Esophagus muscularis mucosa (tissue), 4 donors: Measurements from ENCODE around the gene QSOX2. TPM values are rescaled to one million over a fixed set of nuclear protein-coding genes. Genes with fewer than 3 reads are reported as not detected.

ENCODE experiments used
- DNase-seq: peaks from one replicate; pipeline ENCODE4 v3.0.0-alpha.2; 2017; ENCODE audit errors: extremely low spot score
- H3K27ac ChIP-seq, 4 donors: fragments of 200-600 bp; sonication (generic); replicated peaks in 1 of 4; 1 replicate in 3 of 4; 2 replicates in 1 of 4; pipeline ENCODE4 v1.5.1; 2016 to 2019; ENCODE audit warnings: mild to moderate bottlenecking in 1 of 4
- H3K27me3 ChIP-seq, 4 donors: fragments of 200-600 bp; sonication (generic); one replicate each; pipeline versions ENCODE4 v1.5.1 to v1.6.0; 2016 to 2019
- H3K36me3 ChIP-seq, 4 donors: fragments of 200-600 bp; sonication (generic); one replicate each; pipeline ENCODE4 v1.5.1; 2016 to 2019
- H3K4me1 ChIP-seq, 4 donors: fragments of 200-600 bp; sonication (generic); one replicate each; pipeline ENCODE4 v1.5.1; 2016 to 2019
- H3K4me3 ChIP-seq, 4 donors: fragments of 200-600 bp; sonication (generic); 1 replicate in 2 of 4; 2 replicates in 2 of 4; pipeline ENCODE4 v1.5.1; 2016 to 2019; ENCODE audit warnings: mild to moderate bottlenecking in 4 of 4, moderate library complexity in 1 of 4
- H3K9me3 ChIP-seq, 4 donors: fragments of 200-600 bp; sonication (generic); 1 replicate in 3 of 4; 2 replicates in 1 of 4; pipeline ENCODE4 v1.5.1; 2016 to 2019
- EP300 ChIP-seq: sonication (generic); formaldehyde crosslinking; IDR thresholded peaks from one replicate; pipeline ENCODE4 v1.6.1; 2017; ENCODE audit warnings: antibody characterized with exemption
- POLR2A ChIP-seq: fragments of 450-650 bp; IDR thresholded peaks from one replicate; pipeline ENCODE4 v1.6.1; 2017; ENCODE audit warnings: antibody characterized with exemption, moderate library complexity, mild to moderate bottlenecking, low read depth
- POLR2AphosphoS5 ChIP-seq, 2 donors: sonication (generic); formaldehyde crosslinking; IDR thresholded peaks; one replicate each; pipeline ENCODE4 v1.6.1; 2017; ENCODE audit warnings: antibody characterized with exemption in 2 of 2
- WGBS: methylation state at CpG from one replicate; pipeline ENCODE4 v1.1.5; 2018; 5-methylcytosine and 5-hydroxymethylcytosine counted together
- intact Hi-C: fragments of 100-400 bp; cut with DNase I; formaldehyde crosslinking; loops from one replicate; pipeline ENCODE4 v1.15.1; 2023
- total RNA-seq, 4 donors: library from RNA; depleted of rRNA; stranded (reverse); fragments of >200 nt; gene quantifications; one replicate each; pipeline versions ENCODE4 v1.1.0 to v1.2.1, GENCODE V29; 2016
- TF ChIP-seq, protein P1 (sequence below), 3 experiments: fragments of 200-600 bp in 2 of 3; fragments of 450-650 bp in 1 of 3; sonication (generic) in 2 of 3; IDR thresholded peaks; one replicate each; pipeline ENCODE4 v1.5.1; 2017 to 2019; ENCODE audit warnings: antibody characterized with exemption in 3 of 3, mild to moderate bottlenecking in 2 of 3, moderate library complexity in 1 of 3

Gene QSOX2
- total RNA-seq, 4 donors from 2014 or later = 5.4 to 7.6 (median 6.3) TPM

DNA sequence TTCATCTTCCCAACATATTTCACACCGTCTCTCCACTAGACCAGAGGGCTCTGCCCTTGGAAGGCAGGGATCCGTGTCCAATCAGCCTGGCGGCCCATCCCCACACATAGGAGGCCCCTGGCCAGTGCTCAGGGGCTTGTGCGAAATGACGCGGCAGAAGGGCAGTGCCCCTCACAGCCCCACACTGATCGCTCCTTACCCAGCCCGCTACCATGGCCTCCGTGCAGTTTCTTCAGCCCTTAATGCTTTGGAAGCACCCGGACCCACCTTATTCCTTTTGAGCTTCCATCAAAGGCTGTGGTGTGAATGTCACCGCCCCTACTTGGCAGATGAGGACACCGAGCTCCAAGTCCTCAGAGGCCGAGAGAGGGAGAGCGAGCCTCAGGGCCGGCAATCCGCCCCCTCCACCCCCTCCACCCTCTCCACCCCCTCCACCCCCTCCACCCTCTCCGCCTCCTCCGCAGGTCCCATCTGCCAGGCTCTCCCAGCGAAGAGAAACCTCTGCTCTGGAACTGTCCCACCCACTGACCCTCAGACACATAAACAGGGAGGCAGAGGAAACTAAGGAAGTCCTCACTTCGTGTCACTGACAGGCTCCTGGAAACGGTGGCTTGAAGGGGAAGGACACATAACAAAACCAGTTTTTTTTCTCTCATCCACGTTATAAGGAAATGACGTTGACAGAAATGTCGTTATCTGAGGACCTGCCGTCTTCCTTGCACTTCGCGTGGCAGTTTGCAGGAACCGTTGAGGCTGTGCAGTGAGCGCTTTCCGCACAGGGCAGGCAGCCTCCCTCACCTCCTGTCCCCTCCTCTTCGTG is 13.9 kb downstream of the QSOX2 start:
- no peak overlapping the region for H3K4me3 ChIP-seq
- H3K36me3 ChIP-seq = peaks cover 5 to 35% (median 24%) of the 10 kb centered on the region in 4 donors
- H3K9me3 ChIP-seq = no peaks in the 10 kb centered on the region
- no peak for TF ChIP-seq POLR2AphosphoS5 (IDR thresholded peaks at IDR 0.05)
- TF ChIP-seq EP300 = no peak
- TF ChIP-seq POLR2A = no peak
- TF ChIP-seq, protein P1, sequence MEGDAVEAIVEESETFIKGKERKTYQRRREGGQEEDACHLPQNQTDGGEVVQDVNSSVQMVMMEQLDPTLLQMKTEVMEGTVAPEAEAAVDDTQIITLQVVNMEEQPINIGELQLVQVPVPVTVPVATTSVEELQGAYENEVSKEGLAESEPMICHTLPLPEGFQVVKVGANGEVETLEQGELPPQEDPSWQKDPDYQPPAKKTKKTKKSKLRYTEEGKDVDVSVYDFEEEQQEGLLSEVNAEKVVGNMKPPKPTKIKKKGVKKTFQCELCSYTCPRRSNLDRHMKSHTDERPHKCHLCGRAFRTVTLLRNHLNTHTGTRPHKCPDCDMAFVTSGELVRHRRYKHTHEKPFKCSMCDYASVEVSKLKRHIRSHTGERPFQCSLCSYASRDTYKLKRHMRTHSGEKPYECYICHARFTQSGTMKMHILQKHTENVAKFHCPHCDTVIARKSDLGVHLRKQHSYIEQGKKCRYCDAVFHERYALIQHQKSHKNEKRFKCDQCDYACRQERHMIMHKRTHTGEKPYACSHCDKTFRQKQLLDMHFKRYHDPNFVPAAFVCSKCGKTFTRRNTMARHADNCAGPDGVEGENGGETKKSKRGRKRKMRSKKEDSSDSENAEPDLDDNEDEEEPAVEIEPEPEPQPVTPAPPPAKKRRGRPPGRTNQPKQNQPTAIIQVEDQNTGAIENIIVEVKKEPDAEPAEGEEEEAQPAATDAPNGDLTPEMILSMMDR (IDR thresholded peaks at IDR 0.05) = no peak
- DNase-seq = no peak
- WGBS = 80% methylated on average over 27 of the region's 31 CpGs
- no peaks in the 10 kb centered on the region for H3K27me3 ChIP-seq
- no peaks in the 10 kb centered on the region for H3K4me1 ChIP-seq
- intact Hi-C loops = no loop called here
- H3K27ac ChIP-seq = no peak overlapping the region

DNA sequence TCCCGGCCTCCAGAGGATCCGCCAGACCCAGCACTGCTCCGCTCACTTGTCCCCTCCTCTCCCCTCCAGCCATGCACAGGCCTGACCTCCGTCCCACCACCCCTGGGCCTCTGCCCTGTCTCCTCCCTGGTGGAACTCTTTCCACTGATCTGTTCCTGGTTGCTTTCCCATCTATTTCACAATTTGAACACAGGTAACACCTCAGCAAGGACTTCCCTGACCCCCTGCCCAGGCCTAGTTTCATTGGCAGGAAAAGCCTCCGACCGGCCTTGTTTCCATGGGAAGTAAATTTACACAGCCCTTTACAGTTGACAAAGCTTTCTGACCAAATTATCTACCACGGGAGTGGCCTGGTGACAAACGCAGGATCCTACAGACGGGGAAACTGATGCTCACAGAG is 14.8 kb downstream of the QSOX2 start:
- H3K27ac ChIP-seq = no peak overlapping the region
- intact Hi-C loops = no loop called here
- H3K27me3 ChIP-seq = no peaks in the 10 kb centered on the region
- peaks cover 0 to 26% (median 17%) of the 10 kb centered on the region in 4 donors for H3K36me3 ChIP-seq
- H3K4me1 ChIP-seq = no peaks in the 10 kb centered on the region
- 96% methylated on average over 9 of the region's 9 CpGs for WGBS
- no peaks in the 10 kb centered on the region for H3K9me3 ChIP-seq
- DNase-seq = no peak
- TF ChIP-seq, protein P1 (IDR thresholded peaks at IDR 0.05) = no peak
- no peak for TF ChIP-seq POLR2A
- no peak for TF ChIP-seq EP300
- TF ChIP-seq POLR2AphosphoS5 (IDR thresholded peaks at IDR 0.05) = no peak
- no peak overlapping the region for H3K4me3 ChIP-seq

DNA sequence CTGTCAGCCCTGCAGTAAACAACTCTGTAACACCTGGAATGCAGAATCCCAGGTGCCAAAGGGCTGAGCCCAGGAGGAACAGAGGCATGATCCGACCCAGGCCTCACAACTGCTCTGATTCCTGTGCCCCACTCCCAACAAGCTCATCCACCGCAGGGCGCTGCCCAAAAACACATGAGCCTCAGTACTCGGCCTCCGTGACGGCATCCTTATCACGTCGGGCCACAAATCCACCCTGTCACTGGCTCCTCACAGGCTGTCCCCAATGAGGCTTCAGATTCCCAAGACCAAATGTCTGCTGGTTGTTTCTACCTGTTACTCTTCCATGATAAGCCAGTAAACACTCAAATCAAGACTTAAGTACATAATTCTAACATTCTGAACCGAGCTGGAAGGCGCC is 15.2 kb downstream of the QSOX2 start:
- TF ChIP-seq POLR2A (no peak), EP300 (no peak), POLR2AphosphoS5 (IDR thresholded peaks at IDR 0.05) (no peak)
- TF ChIP-seq, protein P1 (IDR thresholded peaks at IDR 0.05) = no peak
- H3K9me3 ChIP-seq = no peaks in the 10 kb centered on the region

DNA sequence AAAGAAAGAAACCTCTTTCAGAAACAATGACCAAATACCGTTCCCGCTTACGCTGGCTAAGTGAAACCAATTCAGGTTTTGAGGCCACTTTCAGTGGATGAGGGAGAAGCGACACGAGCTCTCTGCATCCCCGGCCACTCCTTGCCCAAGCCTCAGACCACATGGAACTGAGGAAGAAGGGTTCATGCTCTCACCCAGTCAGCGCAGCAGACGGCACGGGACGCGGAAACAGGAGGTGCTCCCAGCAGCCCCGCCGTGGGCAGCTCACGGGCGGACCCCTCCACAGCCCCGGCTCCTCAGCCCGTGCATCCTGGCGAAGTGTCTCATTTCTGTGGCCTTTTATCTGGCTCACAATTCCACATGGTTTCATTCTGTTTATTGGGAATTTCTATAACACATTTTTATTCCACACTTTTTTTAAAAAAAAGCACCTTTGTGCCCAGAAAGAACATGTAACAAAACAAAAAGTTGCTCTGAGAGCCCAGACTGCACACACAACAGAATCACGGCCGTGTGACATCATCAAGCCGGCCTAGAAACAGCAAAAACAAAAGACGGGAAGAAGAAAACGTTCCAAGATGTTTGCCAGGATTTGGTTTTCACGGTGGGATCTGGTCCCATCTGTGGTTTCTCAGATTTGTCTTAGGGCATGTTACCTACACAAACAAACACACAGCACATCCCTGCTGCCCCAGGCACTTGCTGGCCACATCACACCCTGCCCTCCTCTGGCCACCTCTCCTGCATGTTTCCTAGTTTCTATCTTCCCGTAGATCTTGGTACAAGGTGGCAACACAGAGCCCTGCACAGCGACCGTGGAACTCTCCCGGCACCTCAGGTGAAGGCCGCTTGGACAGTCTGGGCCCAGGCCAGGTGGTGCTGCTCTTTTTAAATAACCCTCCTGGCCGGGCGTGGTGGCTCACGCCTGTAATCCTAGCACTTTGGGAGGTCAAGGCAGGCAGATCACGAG is 16.2 kb downstream of the QSOX2 start:
- Histone ChIP-seq H3K4me1 (no peaks in the 10 kb centered on the region), H3K9me3 (no peaks in the 10 kb centered on the region), H3K4me3 (no peak overlapping the region), H3K27me3 (no peaks in the 10 kb centered on the region), H3K36me3 (peaks cover under 1 to 26% (median 18%) of the 10 kb centered on the region in 4 donors), H3K27ac (no peak overlapping the region)
- no peak for DNase-seq
- 85% methylated on average over 27 of the region's 33 CpGs for WGBS
- TF ChIP-seq POLR2A (no peak), POLR2AphosphoS5 (IDR thresholded peaks at IDR 0.05) (no peak), EP300 (no peak)
- TF ChIP-seq, protein P1 (IDR thresholded peaks at IDR 0.05) = no peak
- intact Hi-C loops = no loop called here

More for the DNA sequence above, 15.2 kb downstream of the QSOX2 start:
- WGBS = 98% methylated on average over 10 of the region's 10 CpGs
- no peak for DNase-seq
- Histone ChIP-seq H3K36me3 (peaks cover 0 to 25% (median 16%) of the 10 kb centered on the region in 4 donors), H3K27ac (no peak overlapping the region), H3K27me3 (no peaks in the 10 kb centered on the region), H3K4me3 (no peak overlapping the region), H3K4me1 (no peaks in the 10 kb centered on the region)
- intact Hi-C loops = no loop called here
